Sigmoid colon (tissue), 7 donors: ENCODE results near the gene SMIM28. TPM values are rescaled to one million over a fixed set of nuclear protein-coding genes. Genes with fewer than 3 reads are reported as not detected.

Source experiments
- DNase-seq: peaks from one replicate; pipeline ENCODE4 v3.0.0-alpha.2; 2019
- H3K27ac ChIP-seq, 4 donors: fragments of 200-600 bp; sonication (generic); one replicate each; pipeline ENCODE4 v1.5.1; 2016 to 2019; ENCODE audit warnings: mild to moderate bottlenecking in 1 of 4
- H3K27me3 ChIP-seq, 3 donors: fragments of 200-600 bp; sonication (generic); one replicate each; pipeline ENCODE4 v1.5.1; 2019; ENCODE audit warnings: mild to moderate bottlenecking in 1 of 3
- H3K36me3 ChIP-seq, 4 donors: fragments of 200-600 bp; sonication (generic); one replicate each; pipeline ENCODE4 v1.5.1; 2016 to 2019
- H3K4me1 ChIP-seq, 4 donors: fragments of 200-600 bp; sonication (generic); one replicate each; pipeline ENCODE4 v1.5.1; 2017 to 2019
- H3K4me3 ChIP-seq, 4 donors: fragments of 200-600 bp; sonication (generic); one replicate each; pipeline ENCODE4 v1.5.1; 2017 to 2019; ENCODE audit warnings: mild to moderate bottlenecking in 2 of 4, moderate library complexity in 1 of 4
- H3K9me3 ChIP-seq, 4 donors: fragments of 200-600 bp in 3 of 4; sonication (generic) in 3 of 4; one replicate each; pipeline versions ENCODE4 v1.5.1 to v1.6.1; 2013 to 2019
- CTCF ChIP-seq, 4 experiments: fragments of 450-650 bp in 3 of 4; fragments of 200-600 bp in 1 of 4; IDR thresholded peaks; one replicate each; pipeline ENCODE4 v1.5.1; 2016 to 2019; ENCODE audit warnings: antibody characterized with exemption in 4 of 4, mild to moderate bottlenecking in 3 of 4, moderate library complexity in 2 of 4
- EP300 ChIP-seq, 4 donors: sonication (generic); formaldehyde crosslinking; IDR thresholded peaks; one replicate each; pipeline ENCODE4 v1.6.1; 2017; ENCODE audit warnings: antibody characterized with exemption in 4 of 4
- POLR2A ChIP-seq, 2 donors: fragments of 450-650 bp; IDR thresholded peaks; one replicate each; pipeline ENCODE4 v1.6.1; 2016; ENCODE audit warnings: antibody characterized with exemption in 2 of 2, mild to moderate bottlenecking in 2 of 2, moderate library complexity in 2 of 2
- POLR2AphosphoS5 ChIP-seq, 4 donors: sonication (generic); formaldehyde crosslinking; IDR thresholded peaks; one replicate each; pipeline ENCODE4 v1.6.1; 2017; ENCODE audit warnings: antibody characterized with exemption in 4 of 4
- WGBS, 2 donors: extraction: QIAGEN DNeasy Blood & Tissue Kit; methylation state at CpG; one replicate each; pipeline ENCODE4 v1.1.7; 2013; 5-methylcytosine and 5-hydroxymethylcytosine counted together
- intact Hi-C: fragments of 100-400 bp; cut with DNase I; formaldehyde crosslinking; loops from one replicate; pipeline ENCODE4 v1.15.1; 2023
- polyA plus RNA-seq, 3 donors: library from polyadenylated mRNA; stranded (reverse); fragments of 200-250 nt; gene quantifications; one replicate each; pipeline ENCODE4 v1.2.3, GENCODE V29; 2013
- total RNA-seq, 4 donors: library from RNA; depleted of rRNA; stranded (reverse); fragments of >200 nt; gene quantifications; one replicate each; pipeline ENCODE4 v1.1.0, GENCODE V29; 2016
- donor health status: healthy with polysubstance abuse.
- donor health status: Bipolar disorder and iron deficiency.
- donor health status: healthy.

The SMIM28 gene
- total RNA-seq (1 to 10 TPM in 3 of 4 donors, under 1 TPM in 1; 0.66 to 5.3 (median 3.8) TPM), polyA plus RNA-seq (1 to 10 TPM in 1 of 3 donors, not detected in 2; 5.0 TPM)

GRCh38 chr6:138377844-138378243, at the start of gene SMIM28:
TSS of gene SMIM28 (plus strand) at chr6:138377905. CDS start at chr6:138378073, 168 bp downstream.
- TF ChIP-seq EP300 (IDR thresholded peaks at IDR 0.05) (no peak), POLR2AphosphoS5 (IDR thresholded peaks at IDR 0.05) (no peak), CTCF (IDR thresholded peaks at IDR 0.05) (no peak), POLR2A (IDR thresholded peaks at IDR 0.05) (no peak)
- Histone ChIP-seq H3K4me3 (no peak within 1 kb of the TSS), H3K27ac (no peak within 1 kb of the TSS), H3K9me3 (no peaks in the 10 kb centered on the region), H3K36me3 (no peaks in the 10 kb centered on the region), H3K4me1 (no peaks in the 10 kb centered on the region), H3K27me3 (no peaks in the 10 kb centered on the region)
- 88 to 90% methylated on average over 6 of the region's 6 CpGs for WGBS, 2 donors
- DNase-seq, result no peak
- intact Hi-C loops, result no loop called here

- H3K9me3 ChIP-seq, result no peaks in the 10 kb centered on the region
- H3K4me1 ChIP-seq, result no peaks in the 10 kb centered on the region
- no peak overlapping the region for H3K27ac ChIP-seq
- TF ChIP-seq POLR2A (IDR thresholded peaks at IDR 0.05) (no peak), EP300 (IDR thresholded peaks at IDR 0.05) (no peak), CTCF (IDR thresholded peaks at IDR 0.05) (no peak), POLR2AphosphoS5 (IDR thresholded peaks at IDR 0.05) (no peak)
- WGBS, 2 donors, result 69 to 75% methylated on average over 3 of the region's 3 CpGs
- no peak overlapping the region for H3K4me3 ChIP-seq
- H3K27me3 ChIP-seq, result no peaks in the 10 kb centered on the region
- H3K36me3 ChIP-seq, result no peaks in the 10 kb centered on the region
- intact Hi-C loops, result no loop called here
- no peak for DNase-seq
Observed at GRCh38 chr6:138328210-138328609, 49.5 kb upstream of the SMIM28 start.

- Histone ChIP-seq H3K36me3 (no peaks in the 10 kb centered on the region), H3K4me3 (no peak overlapping the region), H3K9me3 (no peaks in the 10 kb centered on the region), H3K4me1 (no peaks in the 10 kb centered on the region), H3K27ac (no peak overlapping the region), H3K27me3 (no peaks in the 10 kb centered on the region)
- 86 to 91% methylated on average over 1 of the region's 1 CpG for WGBS, 2 donors
- no peak for DNase-seq
- no peak for TF ChIP-seq POLR2AphosphoS5 (IDR thresholded peaks at IDR 0.05)
- no peak for TF ChIP-seq POLR2A (IDR thresholded peaks at IDR 0.05)
- no peak for TF ChIP-seq EP300 (IDR thresholded peaks at IDR 0.05)
- no peak for TF ChIP-seq CTCF (IDR thresholded peaks at IDR 0.05)
- intact Hi-C loops, result no loop called here
Observed at GRCh38 chr6:138330763-138331162, 46.9 kb upstream of the SMIM28 start.

GRCh38 chr6:138331444-138331843, 46.3 kb upstream of the SMIM28 start:
- Histone ChIP-seq H3K4me1 (no peaks in the 10 kb centered on the region), H3K36me3 (no peaks in the 10 kb centered on the region), H3K4me3 (no peak overlapping the region), H3K27ac (no peak overlapping the region), H3K9me3 (no peaks in the 10 kb centered on the region), H3K27me3 (no peaks in the 10 kb centered on the region)
- intact Hi-C loops, result no loop called here
- no peak for DNase-seq
- TF ChIP-seq POLR2A (IDR thresholded peaks at IDR 0.05) (no peak), CTCF (IDR thresholded peaks at IDR 0.05) (no peak), POLR2AphosphoS5 (IDR thresholded peaks at IDR 0.05) (no peak), EP300 (IDR thresholded peaks at IDR 0.05) (no peak)
- 68 to 88% methylated on average over 1 of the region's 1 CpG for WGBS, 2 donors

GRCh38 chr6:138331984-138332383, 45.7 kb upstream of the SMIM28 start:
- WGBS, 2 donors, result 71 to 86% methylated on average over 2 of the region's 2 CpGs
- Histone ChIP-seq H3K4me1 (no peaks in the 10 kb centered on the region), H3K27me3 (no peaks in the 10 kb centered on the region), H3K36me3 (no peaks in the 10 kb centered on the region), H3K4me3 (no peak overlapping the region), H3K27ac (no peak overlapping the region), H3K9me3 (no peaks in the 10 kb centered on the region)
- TF ChIP-seq POLR2AphosphoS5 (IDR thresholded peaks at IDR 0.05) (no peak), POLR2A (IDR thresholded peaks at IDR 0.05) (no peak), EP300 (IDR thresholded peaks at IDR 0.05) (no peak), CTCF (IDR thresholded peaks at IDR 0.05) (no peak)
- intact Hi-C loops, result no loop called here
- no peak for DNase-seq
